Measurements from ENCODE around the gene TGM4. TPM values are rescaled to one million over a fixed set of nuclear protein-coding genes. Genes with fewer than 3 reads are reported as not detected.

TGM4 gene
- 0.02 and 0.12 TPM in 2 replicates for polyA plus RNA-seq (2011; rRNA removed)
- polyA minus RNA-seq (2011; rRNA and poly(A)+ RNA removed): 0.13 TPM in 1 of 2 replicates, not detected in the other

GRCh38 chr3:44874308-44874707, at the start of gene TGM4:
TSS of gene TGM4 (plus strand) at chr3:44874608. CDS start at chr3:44874679, 71 bp downstream.
- TF ChIP-seq, protein P1, sequence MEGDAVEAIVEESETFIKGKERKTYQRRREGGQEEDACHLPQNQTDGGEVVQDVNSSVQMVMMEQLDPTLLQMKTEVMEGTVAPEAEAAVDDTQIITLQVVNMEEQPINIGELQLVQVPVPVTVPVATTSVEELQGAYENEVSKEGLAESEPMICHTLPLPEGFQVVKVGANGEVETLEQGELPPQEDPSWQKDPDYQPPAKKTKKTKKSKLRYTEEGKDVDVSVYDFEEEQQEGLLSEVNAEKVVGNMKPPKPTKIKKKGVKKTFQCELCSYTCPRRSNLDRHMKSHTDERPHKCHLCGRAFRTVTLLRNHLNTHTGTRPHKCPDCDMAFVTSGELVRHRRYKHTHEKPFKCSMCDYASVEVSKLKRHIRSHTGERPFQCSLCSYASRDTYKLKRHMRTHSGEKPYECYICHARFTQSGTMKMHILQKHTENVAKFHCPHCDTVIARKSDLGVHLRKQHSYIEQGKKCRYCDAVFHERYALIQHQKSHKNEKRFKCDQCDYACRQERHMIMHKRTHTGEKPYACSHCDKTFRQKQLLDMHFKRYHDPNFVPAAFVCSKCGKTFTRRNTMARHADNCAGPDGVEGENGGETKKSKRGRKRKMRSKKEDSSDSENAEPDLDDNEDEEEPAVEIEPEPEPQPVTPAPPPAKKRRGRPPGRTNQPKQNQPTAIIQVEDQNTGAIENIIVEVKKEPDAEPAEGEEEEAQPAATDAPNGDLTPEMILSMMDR (IDR thresholded peaks at IDR 0.05; ENCODE audit: low read depth, low read length): no peak
- H3K4me3 ChIP-seq (ENCODE audit: low read depth, low read length): no peak within 1 kb of the TSS
- H3K27ac ChIP-seq (ENCODE audit: low read depth, low read length): no peak within 1 kb of the TSS
- no peak for DNase-seq (ENCODE audit: low read depth, low spot score)
- ChIA-PET CTCF (no interaction called here), POLR2A (no interaction called here)
- H3K27me3 ChIP-seq (ENCODE audit: control insufficient read depth, insufficient read depth, low read length): peaks cover 2% of the 10 kb centered on the region
- H3K9me3 ChIP-seq (ENCODE audit: control insufficient read depth, insufficient read depth, low read length): no peaks in the 10 kb centered on the region

- H3K4me3 ChIP-seq (ENCODE audit: low read depth, low read length): no peak overlapping the region
- no peaks in the 10 kb centered on the region; the same call in 1 of the 2 replicates for H3K9me3 ChIP-seq (ENCODE audit: control insufficient read depth, insufficient read depth, low read length)
- H3K27me3 ChIP-seq (ENCODE audit: control insufficient read depth, insufficient read depth, low read length): no peaks in the 10 kb centered on the region
- TF ChIP-seq, protein P1 (IDR thresholded peaks at IDR 0.05; ENCODE audit: low read depth, low read length): no peak
- peak; percentile 13 for DNase-seq (ENCODE audit: low read depth, low spot score)
- H3K27ac ChIP-seq (ENCODE audit: low read depth, low read length): no peak overlapping the region
- CTCF ChIA-PET: interaction anchor here (1.5 kb wide), 1 partner anchor 88 kb away, joined by 3 read pairs; no protein-coding TSS in a partner anchor
- POLR2A ChIA-PET: interaction anchor here (0.9 kb wide), 1 partner anchor 63 kb away, joined by 10 read pairs; no protein-coding TSS in a partner anchor
These were observed 49.0 kb upstream of the TGM4 start for GRCh38 chr3:44825264-44825925.

DNA sequence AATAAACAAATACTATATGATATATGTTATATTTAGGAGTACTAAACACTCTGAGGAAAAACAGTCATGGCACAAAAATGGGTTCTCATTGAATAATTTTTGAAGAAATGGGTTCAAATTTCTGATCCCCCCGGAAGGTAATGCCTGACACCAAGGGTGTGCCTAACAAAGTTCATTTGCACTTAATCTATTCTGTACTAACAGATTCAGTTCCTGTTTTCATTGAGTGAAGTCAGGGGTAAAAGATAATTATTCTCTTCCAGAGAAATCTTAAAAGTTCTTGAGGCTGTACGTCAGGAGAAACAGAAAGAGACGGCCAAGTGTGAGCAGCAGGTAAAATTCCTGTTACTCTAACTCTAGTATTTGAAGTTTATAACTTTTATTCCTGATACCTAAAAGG, 47.2 kb upstream of the TGM4 start:
- TF ChIP-seq, protein P1 (IDR thresholded peaks at IDR 0.05; ENCODE audit: low read depth, low read length): no peak
- ChIA-PET POLR2A (no interaction called here), CTCF (interaction anchor here (1.5 kb wide), 1 partner anchor 87 kb away, joined by 3 read pairs; no protein-coding TSS in a partner anchor)
- DNase-seq (ENCODE audit: low read depth, low spot score): no peak
- Histone ChIP-seq H3K27ac (ENCODE audit: low read depth, low read length) (no peak overlapping the region), H3K4me3 (ENCODE audit: low read depth, low read length) (no peak overlapping the region), H3K27me3 (ENCODE audit: control insufficient read depth, insufficient read depth, low read length) (no peaks in the 10 kb centered on the region), H3K9me3 (ENCODE audit: control insufficient read depth, insufficient read depth, low read length) (no peaks in the 10 kb centered on the region; the same call in 1 of the 2 replicates)

- CTCF ChIA-PET: no interaction called here
- no peak overlapping the region for H3K27ac ChIP-seq (ENCODE audit: low read depth, low read length)
These were observed 43.2 kb upstream of the TGM4 start for GRCh38 chr3:44831232-44831631.

DNA sequence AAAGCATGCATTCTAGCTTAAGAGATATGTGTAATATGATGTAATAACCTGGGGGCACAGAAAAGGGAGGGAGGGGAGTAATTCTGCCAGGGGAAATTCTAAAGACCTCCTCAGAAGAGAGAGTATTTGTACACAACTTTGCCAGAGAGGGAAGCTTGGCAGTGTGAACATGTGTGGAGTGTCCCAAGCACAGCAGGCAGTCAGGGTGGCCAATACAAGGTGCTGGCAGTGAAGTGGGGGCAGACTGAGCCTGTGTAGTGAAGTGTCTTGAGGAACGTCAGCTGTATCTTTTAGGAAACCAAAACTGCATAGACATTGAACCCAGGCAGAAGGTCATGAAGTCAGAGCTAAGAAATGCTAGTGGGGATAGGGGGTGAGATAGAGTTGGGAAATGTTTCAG, 42.4 kb upstream of the TGM4 start:
- ChIA-PET CTCF (no interaction called here), POLR2A (no interaction called here)
- TF ChIP-seq, protein P1 (IDR thresholded peaks at IDR 0.05; ENCODE audit: low read depth, low read length): no peak
- Histone ChIP-seq H3K27me3 (ENCODE audit: control insufficient read depth, insufficient read depth, low read length) (no peaks in the 10 kb centered on the region), H3K27ac (ENCODE audit: low read depth, low read length) (no peak overlapping the region), H3K9me3 (ENCODE audit: control insufficient read depth, insufficient read depth, low read length) (no peaks in the 10 kb centered on the region; the same call in 1 of the 2 replicates), H3K4me3 (ENCODE audit: low read depth, low read length) (no peak overlapping the region)
- no peak for DNase-seq (ENCODE audit: low read depth, low spot score)

More at GRCh38 chr3:44831232-44831631, 43.2 kb upstream of the TGM4 start:
- TF ChIP-seq, protein P1 (IDR thresholded peaks at IDR 0.05; ENCODE audit: low read depth, low read length): no peak
- no peak for DNase-seq (ENCODE audit: low read depth, low spot score)
- Histone ChIP-seq H3K27me3 (ENCODE audit: control insufficient read depth, insufficient read depth, low read length) (no peaks in the 10 kb centered on the region), H3K9me3 (ENCODE audit: control insufficient read depth, insufficient read depth, low read length) (no peaks in the 10 kb centered on the region), H3K4me3 (ENCODE audit: low read depth, low read length) (no peak overlapping the region)
- POLR2A ChIA-PET: no interaction called here

Data from AG04450 (cell line).